H9 (cell line): Measurements from ENCODE around the gene HIVEP1. TPM values are rescaled to one million over a fixed set of nuclear protein-coding genes. Genes with fewer than 3 reads are reported as not detected.

Experiments used
- DNase-seq: peaks from one replicate; pipeline ENCODE4 v3.0.0-alpha.2; 2017
- H2AFZ ChIP-seq: one replicate; pipeline ENCODE4 v1.6.1; 2013; ENCODE audit warnings: mild to moderate bottlenecking, low read length, control low read depth, moderate library complexity
- H2AK5ac ChIP-seq: 2 replicates; pipeline ENCODE4 v1.6.1; 2013; ENCODE audit warnings: low read length, control low read depth, mixed read lengths; ENCODE audit not compliant: insufficient read length
- H2BK120ac ChIP-seq: one replicate; pipeline ENCODE4 v1.6.1; 2013; ENCODE audit warnings: low read depth, mild to moderate bottlenecking, low read length, control low read depth, inconsistent platforms; ENCODE audit not compliant: poor library complexity, severe bottlenecking
- H2BK12ac ChIP-seq: 2 replicates; pipeline ENCODE4 v1.6.1; 2013; ENCODE audit warnings: low read length, control low read depth, mixed read lengths, low read depth; ENCODE audit not compliant: insufficient read length
- H2BK15ac ChIP-seq: 2 replicates; pipeline ENCODE4 v1.6.1; 2013; ENCODE audit warnings: low read depth, low read length, control low read depth
- H2BK20ac ChIP-seq: one replicate; pipeline ENCODE4 v1.6.1; 2013; ENCODE audit warnings: low read depth, mild to moderate bottlenecking, low read length, control low read depth, inconsistent platforms; ENCODE audit not compliant: poor library complexity, severe bottlenecking
- H2BK5ac ChIP-seq: 2 replicates; pipeline ENCODE4 v1.6.1; 2013; ENCODE audit warnings: low read length, control low read depth, mixed read lengths; ENCODE audit not compliant: insufficient read length
- H3K14ac ChIP-seq: 2 replicates; pipeline ENCODE4 v1.6.1; 2013; ENCODE audit warnings: low read length, control low read depth; ENCODE audit not compliant: insufficient read depth
- H3K18ac ChIP-seq: 2 replicates; pipeline ENCODE4 v1.6.1; 2013; ENCODE audit warnings: low read depth, mild to moderate bottlenecking, mixed read lengths, low read length, control low read depth; ENCODE audit not compliant: insufficient read length
- H3K23ac ChIP-seq: 2 replicates; pipeline ENCODE4 v1.6.1; 2013; ENCODE audit warnings: low read length, control low read depth, mixed read lengths, low read depth; ENCODE audit not compliant: insufficient read length
- H3K23me2 ChIP-seq: 2 replicates; pipeline ENCODE4 v1.6.1; 2013; ENCODE audit warnings: low read depth, mild to moderate bottlenecking, mixed read lengths, low read length, control low read depth; ENCODE audit not compliant: insufficient read length, poor library complexity, severe bottlenecking
- H3K27ac ChIP-seq: 2 replicates; pipeline ENCODE4 v1.5.1; 2013; ENCODE audit warnings: low read length, control low read depth, mixed read lengths, low read depth; ENCODE audit not compliant: insufficient read length
- H3K27me3 ChIP-seq: 2 replicates; pipeline ENCODE4 v1.6.1; 2013; ENCODE audit warnings: low read length, control low read depth, inconsistent platforms; ENCODE audit not compliant: insufficient read depth
- H3K4ac ChIP-seq: 2 replicates; pipeline ENCODE4 v1.6.1; 2013; ENCODE audit warnings: low read depth, mild to moderate bottlenecking, control low read depth, inconsistent platforms, low read length, moderate library complexity
- H3K4me1 ChIP-seq: 2 replicates; pipeline ENCODE4 v1.6.1; 2013; ENCODE audit warnings: low read length, control low read depth, inconsistent platforms; ENCODE audit not compliant: insufficient read depth
- H3K4me2 ChIP-seq: 2 replicates; pipeline ENCODE4 v1.6.1; 2013; ENCODE audit warnings: low read length, control low read depth, mixed read lengths; ENCODE audit not compliant: insufficient read length, insufficient read depth
- H3K56ac ChIP-seq: 2 replicates; pipeline ENCODE4 v1.6.1; 2013; ENCODE audit warnings: low read depth, mild to moderate bottlenecking, mixed read lengths, low read length, control low read depth; ENCODE audit not compliant: insufficient read length
- H3K79me1 ChIP-seq: 2 replicates; pipeline ENCODE4 v1.6.1; 2013; ENCODE audit warnings: low read depth, mild to moderate bottlenecking, moderate library complexity, low read length, control low read depth, inconsistent platforms; ENCODE audit not compliant: insufficient read depth, poor library complexity, severe bottlenecking
- H3K79me2 ChIP-seq: 2 replicates; pipeline ENCODE4 v1.6.1; 2013; ENCODE audit warnings: low read length, control low read depth, inconsistent platforms; ENCODE audit not compliant: insufficient read depth
- H3K9ac ChIP-seq: 2 replicates; pipeline ENCODE4 v1.6.1; 2013; ENCODE audit warnings: low read length, control low read depth, mixed read lengths; ENCODE audit not compliant: insufficient read length; ENCODE audit errors: extremely low read depth
- H3K9me3 ChIP-seq: one replicate; pipeline ENCODE4 v1.6.1; 2013; ENCODE audit warnings: low read depth, low read length, inconsistent platforms; ENCODE audit not compliant: control insufficient read depth
- H3T11ph ChIP-seq: one replicate; pipeline ENCODE4 v1.6.1; 2013; ENCODE audit warnings: mild to moderate bottlenecking, low read length, control low read depth, inconsistent platforms
- H4K20me1 ChIP-seq: one replicate; pipeline ENCODE4 v1.6.1; 2013; ENCODE audit not compliant: control insufficient read depth, insufficient read length, insufficient read depth
- H4K5ac ChIP-seq: 2 replicates; pipeline ENCODE4 v1.6.1; 2013; ENCODE audit warnings: low read depth, mild to moderate bottlenecking, mixed read lengths, low read length, control low read depth; ENCODE audit not compliant: insufficient read length
- H4K8ac ChIP-seq: replicated peaks from 2 replicates; pipeline ENCODE4 v1.6.1; 2013; ENCODE audit warnings: low read length, control low read depth, mixed read lengths, low read depth; ENCODE audit not compliant: insufficient read length
- H4K91ac ChIP-seq: 2 replicates; pipeline ENCODE4 v1.6.1; 2013; ENCODE audit warnings: low read depth, mild to moderate bottlenecking, moderate library complexity, mixed read lengths, low read length, control low read depth; ENCODE audit not compliant: insufficient read length
- H3K27ac Mint-ChIP-seq, 3 experiments: 2 replicates in 2 of 3; 3 replicates in 1 of 3; pipeline ENCODE4 v1.8.0; 2020 to 2021; ENCODE audit warnings: mixed read lengths in 3 of 3, mild to moderate bottlenecking in 1 of 3, moderate library complexity in 1 of 3
- H3K27me3 Mint-ChIP-seq: 2 replicates; pipeline ENCODE4 v1.8.0; 2021; ENCODE audit warnings: low read depth, mild to moderate bottlenecking, moderate library complexity, mixed read lengths
- H3K36me3 Mint-ChIP-seq, 3 experiments: 2 replicates in 2 of 3; 3 replicates in 1 of 3; pipeline ENCODE4 v1.8.0; 2020 to 2021; ENCODE audit warnings: low read depth in 3 of 3, mixed read lengths in 3 of 3; ENCODE audit not compliant: insufficient read depth in 1 of 3
- H3K4me1 Mint-ChIP-seq, 2 experiments: 2 replicates each; pipeline ENCODE4 v1.8.0; 2020; ENCODE audit warnings: mixed read lengths in 2 of 2
- H3K4me3 Mint-ChIP-seq, 2 experiments: 2 replicates in 1 of 2; 3 replicates in 1 of 2; pipeline ENCODE4 v1.8.0; 2020 to 2021; ENCODE audit warnings: mild to moderate bottlenecking in 2 of 2, mixed read lengths in 2 of 2, moderate library complexity in 1 of 2
- H3K9me3 Mint-ChIP-seq, 2 experiments: 2 replicates in 1 of 2; 3 replicates in 1 of 2; pipeline ENCODE4 v1.8.0; 2020; ENCODE audit warnings: mild to moderate bottlenecking in 2 of 2, mixed read lengths in 2 of 2, moderate library complexity in 1 of 2
- WGBS: extraction: QIAGEN DNeasy Blood & Tissue Kit; methylation state at CpG from one replicate; pipeline ENCODE4 v1.1.7; 2013; ENCODE audit warnings: missing lambda C conversion rate, low lambda C conversion rate, mixed read lengths; ENCODE audit not compliant: insufficient read length; ENCODE audit errors: extremely low coverage; 5-methylcytosine and 5-hydroxymethylcytosine counted together
- total RNA-seq: library from RNA; stranded (reverse); gene quantifications from 2 replicates; pipeline ENCODE4 v1.2.1, GENCODE V29; 2021
- TF ChIP-seq, protein P1 (sequence below): fragments of 200-600 bp; sonication (generic); conservative IDR thresholded peaks from 3 replicates; pipeline ENCODE4 v1.8.0; 2021; ENCODE audit warnings: antibody characterized with exemption, mild to moderate bottlenecking

Gene HIVEP1
- total RNA-seq, 1 experiment from 2014 or later: 44.2 TPM

DNA sequence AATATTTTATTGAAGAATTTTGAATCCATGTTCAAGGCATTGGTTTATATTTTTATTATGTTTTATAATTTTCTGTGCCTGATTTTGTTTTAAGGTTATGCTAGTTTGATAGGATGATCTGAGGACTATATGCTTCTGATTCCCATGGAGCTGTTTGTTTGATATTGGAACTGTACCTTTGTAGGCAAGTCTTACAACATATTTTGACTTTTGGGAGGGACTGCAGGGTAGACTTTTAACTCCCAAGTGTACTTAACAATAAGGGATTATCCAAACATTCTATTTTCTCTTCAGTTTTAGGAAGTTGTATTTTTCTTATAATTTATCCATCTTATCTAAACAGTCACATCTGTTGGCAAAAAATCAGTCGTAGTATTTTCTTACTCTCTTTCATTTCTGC is 82.6 kb downstream of the HIVEP1 start:
- no peak overlapping the region for H3K9ac ChIP-seq
- no peaks in the 10 kb centered on the region for H3K23me2 ChIP-seq
- H3K4me2 ChIP-seq: no peak overlapping the region
- no peak overlapping the region for H2AFZ ChIP-seq
- H2BK5ac ChIP-seq: no peak overlapping the region
- no peaks in the 10 kb centered on the region for H3K79me2 ChIP-seq
- Mint-ChIP-seq H3K27me3 (no peaks in the 10 kb centered on the region), H3K9me3 (peaks cover 4 to 7% of the 10 kb centered on the region in 2 experiments; a peak in 3 of 5 replicates), H3K27ac (peak overlapping the region in 2 of 3 experiments; percentile 15 to 85; a peak in 2 of 7 replicates), H3K4me3 (no peak overlapping the region), H3K4me1 (0 out of 4 replicates have a peak, but pooled peaks cover 0 to 2% of the 10 kb centered on the region in 2 experiments), H3K36me3 (peaks cover 14 to 28% (median 24%) of the 10 kb centered on the region in 3 experiments)
- TF ChIP-seq, protein P1, sequence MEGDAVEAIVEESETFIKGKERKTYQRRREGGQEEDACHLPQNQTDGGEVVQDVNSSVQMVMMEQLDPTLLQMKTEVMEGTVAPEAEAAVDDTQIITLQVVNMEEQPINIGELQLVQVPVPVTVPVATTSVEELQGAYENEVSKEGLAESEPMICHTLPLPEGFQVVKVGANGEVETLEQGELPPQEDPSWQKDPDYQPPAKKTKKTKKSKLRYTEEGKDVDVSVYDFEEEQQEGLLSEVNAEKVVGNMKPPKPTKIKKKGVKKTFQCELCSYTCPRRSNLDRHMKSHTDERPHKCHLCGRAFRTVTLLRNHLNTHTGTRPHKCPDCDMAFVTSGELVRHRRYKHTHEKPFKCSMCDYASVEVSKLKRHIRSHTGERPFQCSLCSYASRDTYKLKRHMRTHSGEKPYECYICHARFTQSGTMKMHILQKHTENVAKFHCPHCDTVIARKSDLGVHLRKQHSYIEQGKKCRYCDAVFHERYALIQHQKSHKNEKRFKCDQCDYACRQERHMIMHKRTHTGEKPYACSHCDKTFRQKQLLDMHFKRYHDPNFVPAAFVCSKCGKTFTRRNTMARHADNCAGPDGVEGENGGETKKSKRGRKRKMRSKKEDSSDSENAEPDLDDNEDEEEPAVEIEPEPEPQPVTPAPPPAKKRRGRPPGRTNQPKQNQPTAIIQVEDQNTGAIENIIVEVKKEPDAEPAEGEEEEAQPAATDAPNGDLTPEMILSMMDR: no peak
- no peak overlapping the region for H2BK12ac ChIP-seq
- H3K27ac ChIP-seq: no peak overlapping the region
- H3K18ac ChIP-seq: no peak overlapping the region
- no peak overlapping the region for H4K8ac ChIP-seq
- H3K79me1 ChIP-seq: no peaks in the 10 kb centered on the region
- no peak overlapping the region for H3T11ph ChIP-seq
- no peak overlapping the region for H4K5ac ChIP-seq
- H3K14ac ChIP-seq: no peak overlapping the region
- H3K27me3 ChIP-seq: no peaks in the 10 kb centered on the region
- no peaks in the 10 kb centered on the region for H3K4me1 ChIP-seq
- H2BK20ac ChIP-seq: no peak overlapping the region
- DNase-seq: no peak
- no peak overlapping the region for H3K4ac ChIP-seq
- H2BK15ac ChIP-seq: no peak overlapping the region
- no peak overlapping the region for H3K56ac ChIP-seq
- no peaks in the 10 kb centered on the region for H4K20me1 ChIP-seq
- H2AK5ac ChIP-seq: no peak overlapping the region
- H3K23ac ChIP-seq: no peak overlapping the region
- no peak overlapping the region for H2BK120ac ChIP-seq
- H3K9me3 ChIP-seq: no peaks in the 10 kb centered on the region
- no CpG with 5 or more reads among the region's 1 CpG for whole genome bisulfite sequencing
- no peak overlapping the region for H4K91ac ChIP-seq
